NCI-H2196 (cell line): ENCODE results near the gene COA6.
"Not testable (repeated sequence)": the region's sequence is repeated elsewhere in the genome, so short reads cannot be mapped to it uniquely, and the experiment has no call there.

Source experiments
- DNase-seq: peaks from one replicate; lab custom pipeline; 2025; ENCODE audit not compliant: unreplicated experiment; lab: John Stamatoyannopoulos, UW

The COA6 gene

DNA sequence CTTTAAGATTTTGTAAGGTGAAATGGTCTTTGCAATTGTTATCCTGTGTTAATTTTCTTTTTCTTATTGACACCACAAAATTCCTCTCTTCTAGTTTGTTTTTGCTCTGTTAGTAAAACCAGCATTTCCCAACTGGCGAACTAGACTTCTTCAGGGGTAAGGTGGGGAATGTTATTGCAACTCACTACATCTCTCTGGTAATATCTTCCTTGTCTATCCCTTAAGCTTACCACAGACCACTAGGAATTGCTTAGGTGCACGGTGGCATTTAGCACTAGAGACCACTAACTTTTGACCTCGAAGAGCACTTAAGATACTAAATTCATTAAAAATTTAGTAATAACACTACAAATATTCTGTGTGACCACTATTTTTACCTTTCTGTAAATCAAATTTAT is 4.2 kb upstream of the COA6 start:
- DNase-seq = no peak

DNA sequence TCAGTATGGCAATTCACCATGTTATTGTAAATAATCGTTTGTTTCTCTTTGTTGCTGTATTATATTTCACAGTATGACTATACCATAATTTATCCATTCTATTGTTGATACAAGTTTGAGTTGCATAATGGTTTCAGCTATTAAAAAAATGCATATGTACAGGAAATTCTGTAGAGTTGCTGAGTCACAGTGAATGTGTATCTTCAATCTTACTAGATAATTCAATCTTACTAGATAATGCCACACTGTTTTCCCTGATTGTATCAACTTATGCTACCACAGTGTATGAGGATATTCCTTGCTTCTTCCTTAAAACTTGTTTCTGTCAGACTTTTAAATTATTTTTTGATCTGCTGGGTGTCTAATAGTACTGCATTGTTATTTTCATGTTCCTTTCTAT is 3.5 kb upstream of the COA6 start:
- DNase-seq = no peak

GRCh38 chr1:234371414-234371813 is 1.8 kb upstream of the COA6 start:
- no peak for DNase-seq

DNA sequence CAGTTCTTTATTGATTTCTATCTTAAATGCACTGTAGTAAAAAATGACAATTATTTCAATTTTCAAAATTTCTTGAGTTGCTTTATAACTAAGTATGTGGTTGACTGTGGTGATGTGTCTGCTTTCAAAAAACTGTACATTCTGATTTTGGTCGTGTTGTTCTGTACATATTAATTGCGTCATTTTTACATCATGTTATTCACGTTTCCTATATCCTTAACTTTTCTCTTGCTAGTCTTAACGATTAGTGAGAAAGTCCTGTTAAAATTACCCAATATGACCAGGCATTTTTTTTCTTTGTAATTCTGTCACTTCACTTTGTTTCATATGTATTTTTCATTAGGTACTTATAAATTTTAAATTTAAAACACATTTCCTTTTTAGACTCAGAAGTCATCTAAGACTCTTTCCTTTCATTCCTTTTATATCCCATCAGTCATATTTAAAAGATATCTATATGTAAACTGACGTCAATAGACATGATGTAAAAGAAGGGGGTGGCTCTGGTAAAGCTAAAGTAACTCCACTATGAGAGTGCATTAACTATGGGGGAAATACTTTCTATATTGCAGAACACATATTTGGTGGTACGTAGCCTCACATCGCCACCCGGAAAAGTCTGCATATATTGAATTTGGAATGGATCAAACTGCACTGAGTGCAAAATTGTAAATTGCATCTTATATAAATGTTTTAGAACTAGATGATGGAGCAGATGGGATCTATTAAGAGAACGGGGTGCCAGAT is 1.1 kb upstream of the COA6 start:
- DNase-seq = no peak

DNA sequence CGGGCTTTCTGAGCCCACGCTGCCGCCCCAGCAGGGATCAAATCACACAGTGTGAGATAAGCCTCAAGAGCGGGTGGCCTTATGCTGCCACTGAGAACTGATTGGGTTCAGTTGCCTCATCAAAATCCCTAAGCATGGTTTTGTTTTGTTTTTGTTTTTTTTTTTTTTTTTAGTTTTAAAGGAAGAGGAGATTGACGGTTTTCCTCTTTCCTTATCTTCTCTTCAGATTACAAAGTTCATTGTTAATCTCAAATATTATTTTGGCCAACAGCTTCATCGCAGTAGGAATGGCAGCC is 651 bp downstream of the COA6 start:
- no peak for DNase-seq

DNA sequence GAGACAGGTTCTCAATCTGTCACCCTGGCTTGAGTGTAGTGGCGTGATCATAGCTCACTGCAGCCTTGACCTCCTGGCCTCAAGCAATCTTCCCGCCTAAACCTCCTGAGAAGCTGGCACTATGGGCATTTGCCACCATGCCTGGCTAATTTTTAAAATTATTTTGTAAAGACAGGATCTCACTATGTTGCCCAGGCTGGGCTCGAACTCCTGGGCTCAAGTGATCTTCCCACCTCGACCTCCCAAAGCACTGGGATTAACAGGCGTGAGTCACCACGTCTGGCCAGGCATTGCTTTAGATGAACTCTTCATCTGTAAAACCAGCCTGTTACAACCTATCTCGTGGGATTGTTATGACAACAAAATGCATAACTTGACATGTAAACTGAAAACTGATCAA is 2.4 kb downstream of the COA6 start:
- DNase-seq = no peak

DNA sequence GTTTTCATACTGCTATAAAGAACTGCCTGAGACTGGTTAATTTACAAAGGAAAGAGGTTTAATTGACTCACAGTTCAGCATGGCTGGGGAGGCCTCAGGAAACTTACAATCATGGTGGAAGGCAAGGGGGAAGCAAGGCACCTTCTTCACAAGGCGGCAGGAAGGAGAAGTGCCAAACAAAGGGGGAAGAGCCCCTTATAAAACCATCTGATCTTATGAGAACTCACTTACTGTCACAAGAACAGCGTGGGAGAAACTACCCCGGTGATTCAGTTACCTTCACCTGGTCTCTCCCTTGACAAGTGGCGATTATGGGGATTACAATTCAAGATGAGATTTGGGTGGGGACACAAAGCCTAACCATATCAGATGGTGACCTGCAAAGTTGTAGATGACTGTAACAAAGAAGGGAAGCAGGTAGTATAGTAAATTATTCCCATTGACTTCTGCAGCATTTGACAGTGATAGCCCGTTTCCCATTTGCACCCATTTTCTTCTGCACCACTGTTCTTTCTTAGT is 6.4 kb downstream of the COA6 start:
- DNase-seq = not testable (repeated sequence)

DNA sequence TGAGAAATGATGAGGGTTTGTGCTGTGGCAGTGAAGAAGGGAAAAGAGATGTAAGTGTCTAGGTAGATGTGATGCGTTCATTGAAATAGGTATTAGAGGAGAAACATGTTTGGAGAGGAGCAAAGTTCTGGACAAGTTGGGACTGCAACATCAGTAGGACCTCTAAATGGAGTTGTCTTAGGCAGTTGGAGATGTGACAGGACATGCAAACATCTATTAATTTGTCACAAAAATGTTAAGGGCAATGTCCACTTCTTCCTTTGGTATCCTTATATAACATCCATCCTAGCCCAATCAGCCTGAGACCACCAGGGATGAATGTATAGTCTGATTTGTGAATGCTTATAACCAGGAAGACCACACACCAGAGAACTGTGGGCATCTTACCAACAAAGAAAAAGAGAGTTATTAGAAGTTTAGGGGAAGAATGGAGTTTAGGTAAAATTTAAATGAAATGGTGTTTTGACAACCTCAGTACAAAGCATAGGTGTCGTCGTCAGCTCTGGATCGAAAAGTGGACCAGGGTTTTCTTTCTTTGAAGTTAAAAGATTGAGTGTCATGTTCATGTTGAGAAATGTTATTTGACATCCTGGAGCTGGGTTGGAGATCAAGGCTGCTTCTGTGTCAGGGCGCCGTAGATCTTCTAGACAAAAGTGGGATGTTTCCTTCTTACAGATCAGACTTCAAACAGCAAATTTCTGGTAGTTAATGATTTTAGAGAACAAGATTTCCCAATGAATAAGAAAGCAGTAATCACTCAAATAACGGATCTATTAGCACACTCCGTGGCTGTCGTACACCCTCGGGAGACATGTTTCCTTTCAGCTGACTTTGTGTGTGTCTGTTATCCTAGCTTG is 8.7 kb downstream of the COA6 start:
- DNase-seq = no peak

GRCh38 chr1:234386122-234386521 is 12.9 kb downstream of the COA6 start:
- no peak for DNase-seq

GRCh38 chr1:234388094-234388493 is 14.8 kb downstream of the COA6 start:
- no peak for DNase-seq

DNA sequence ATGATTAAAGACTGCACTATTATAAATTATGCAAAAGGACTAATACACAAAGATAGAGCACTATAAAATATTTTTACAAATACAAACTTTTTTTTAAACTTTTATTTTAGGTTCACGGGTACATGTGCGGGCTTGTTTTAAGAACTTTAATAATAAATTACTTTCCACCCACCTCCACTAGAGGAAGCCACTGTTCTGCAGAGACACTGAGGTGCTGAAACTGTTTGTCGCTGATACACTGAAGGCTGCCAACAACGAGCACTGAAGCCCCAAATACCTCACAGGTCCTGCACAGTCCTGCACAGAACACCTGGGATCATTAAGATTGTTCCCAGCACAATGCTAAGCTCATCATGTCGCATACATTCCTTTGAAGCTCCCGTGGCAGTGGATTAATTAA is 19.9 kb downstream of the COA6 start:
- no peak for DNase-seq

GRCh38 chr1:234395297-234395696 is 22.0 kb downstream of the COA6 start:
- DNase-seq = no peak

GRCh38 chr1:234396092-234396491 is 22.8 kb downstream of the COA6 start:
- no peak for DNase-seq

GRCh38 chr1:234396871-234397270 is 23.6 kb downstream of the COA6 start:
- DNase-seq = no peak

DNA sequence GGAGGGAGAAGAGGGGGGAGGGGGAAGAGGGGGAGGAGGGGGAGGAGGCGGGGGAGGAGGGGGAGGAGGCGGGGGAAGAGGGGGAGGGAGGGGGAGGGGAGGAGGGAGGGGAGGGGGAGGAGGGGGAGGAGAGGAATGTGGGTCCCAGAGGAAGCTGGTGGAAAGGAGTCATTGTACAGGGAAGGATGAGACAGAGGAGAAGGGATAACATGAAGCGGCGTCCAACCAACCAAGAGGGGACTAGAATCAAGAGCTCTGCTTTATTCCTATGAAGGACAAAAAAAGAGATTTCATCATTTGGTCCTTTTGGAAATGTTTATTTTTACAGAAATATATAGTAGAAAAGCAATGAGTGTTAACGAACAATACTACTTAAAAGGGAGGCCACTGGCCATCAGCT is 24.5 kb downstream of the COA6 start:
- DNase-seq = no peak

- DNase-seq = no peak
Observed at GRCh38 chr1:234398849-234399381, 25.7 kb downstream of the COA6 start.

DNA sequence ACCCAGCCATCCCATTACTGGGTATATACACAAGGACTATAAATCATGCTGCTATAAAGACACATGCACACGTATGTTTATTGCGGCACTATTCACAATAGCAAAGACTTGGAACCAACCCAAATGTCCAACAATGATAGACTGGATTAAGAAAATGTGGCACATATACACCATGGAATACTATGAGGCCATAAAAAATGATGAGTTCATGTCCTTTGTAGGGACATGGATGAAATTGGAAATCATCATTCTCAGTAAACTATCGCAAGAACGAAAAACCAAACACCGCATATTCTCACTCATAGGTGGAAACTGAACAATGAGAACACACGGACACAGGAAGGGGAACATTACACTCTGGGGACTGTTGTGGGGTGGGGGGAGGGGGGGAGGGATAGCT is 26.3 kb downstream of the COA6 start:
- not testable (repeated sequence) for DNase-seq

DNA sequence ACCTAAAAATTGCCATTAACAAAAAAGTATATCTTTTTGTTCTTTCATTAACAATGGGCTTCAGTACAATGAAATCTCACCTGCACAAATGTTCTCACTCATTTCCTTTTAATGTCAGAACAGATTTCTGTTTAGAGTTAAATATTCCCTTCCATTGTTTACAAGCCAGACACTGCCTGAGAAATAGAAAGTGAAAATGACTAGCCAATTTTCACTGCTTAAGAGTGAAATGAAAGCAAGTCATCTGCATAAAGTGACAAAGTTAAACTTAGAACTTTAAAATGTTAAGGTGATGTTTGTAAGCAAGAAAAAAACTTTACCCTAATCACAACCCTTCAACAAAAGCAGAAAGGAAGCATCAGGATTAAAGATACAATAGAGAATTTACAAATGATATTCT is 27.5 kb downstream of the COA6 start:
- DNase-seq = no peak

GRCh38 chr1:234401658-234402057 is 28.4 kb downstream of the COA6 start:
- no peak for DNase-seq

DNA sequence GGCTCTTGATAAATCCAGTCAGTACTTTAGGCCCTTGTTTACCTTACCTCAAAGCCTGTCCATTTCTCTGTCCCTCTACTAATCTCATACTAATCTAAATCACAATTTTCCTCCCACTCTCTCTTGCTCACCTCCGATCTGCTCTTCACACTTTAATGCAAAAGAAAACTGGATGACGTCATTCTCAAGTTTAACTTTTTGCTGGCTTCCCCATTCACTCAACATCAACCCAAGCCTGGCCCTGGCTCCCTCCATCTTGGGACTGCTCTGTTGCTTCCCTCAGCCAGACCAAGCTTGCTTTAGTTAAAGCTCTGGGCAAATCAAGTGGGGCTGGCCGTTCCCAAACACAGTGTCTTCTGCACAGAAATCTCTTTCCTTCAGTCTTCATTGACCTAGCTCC is 29.7 kb downstream of the COA6 start:
- DNase-seq = no peak

GRCh38 chr1:234405676-234406075 is 32.4 kb downstream of the COA6 start:
- no peak for DNase-seq

DNA sequence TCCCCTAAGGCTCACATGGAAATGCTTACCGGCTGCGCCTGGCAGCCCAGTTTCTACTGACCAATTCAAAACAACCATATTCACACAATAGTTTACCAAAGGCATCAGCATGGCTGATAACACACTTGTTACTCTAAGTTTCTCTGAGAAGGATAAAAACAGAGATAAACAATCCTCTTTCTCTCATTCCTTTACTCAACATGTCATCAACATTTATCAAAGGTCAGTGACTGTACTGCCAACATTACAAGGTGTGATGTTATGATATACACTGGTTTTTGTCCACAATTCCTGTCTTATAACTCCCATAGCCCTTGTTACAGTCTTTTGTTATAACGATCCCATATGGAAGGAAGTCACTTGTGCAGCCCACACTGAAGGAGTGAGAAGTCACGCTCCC is 33.6 kb downstream of the COA6 start:
- DNase-seq = no peak
